Upper lobe of right lung (tissue), 1 donor: Measurements from ENCODE around the gene CDK12. TPM values are rescaled to one million over a fixed set of nuclear protein-coding genes. Genes with fewer than 3 reads are reported as not detected.
"Not testable (repeated sequence)": the region's sequence is repeated elsewhere in the genome, so short reads cannot be mapped to it uniquely, and the experiment has no call there.

Experiments used
- ATAC-seq: fragments of 200-7000 bp; cut with Tn5 transposase; one replicate; pipeline ENCODE4 v1.9.1; 2020; ENCODE audit warnings: mild to moderate bottlenecking, moderate library complexity
- DNase-seq: peaks from one replicate; pipeline ENCODE4 v3.0.0-alpha.2; 2020
- H3K27ac ChIP-seq: fragments of 200-600 bp; one replicate; pipeline ENCODE4 v1.8.0; 2022
- H3K27me3 ChIP-seq: fragments of 200-600 bp; one replicate; pipeline ENCODE4 v1.8.0; 2022; ENCODE audit warnings: mild to moderate bottlenecking
- H3K36me3 ChIP-seq: fragments of 200-600 bp; one replicate; pipeline ENCODE4 v1.8.0; 2022
- H3K4me1 ChIP-seq: fragments of 200-600 bp; one replicate; pipeline ENCODE4 v1.8.0; 2022
- H3K4me3 ChIP-seq: fragments of 200-600 bp; one replicate; pipeline ENCODE4 v1.8.0; 2022; ENCODE audit warnings: mild to moderate bottlenecking
- H3K9me3 ChIP-seq: fragments of 200-600 bp; one replicate; pipeline ENCODE4 v1.8.0; 2022
- CTCF ChIP-seq: fragments of 200-600 bp; IDR thresholded peaks from one replicate; pipeline ENCODE4 v1.8.0; 2022; ENCODE audit warnings: antibody characterized with exemption
- intact Hi-C: fragments of 100-400 bp; cut with DNase I; formaldehyde crosslinking; loops from one replicate; pipeline ENCODE4 v1.11.0; 2022
- total RNA-seq: library from RNA; stranded (reverse); fragmentation: NEBNext Ultra II Directional; extraction: Animal tissue kit (Norgen Biotek cat#: 25700); gene quantifications from one replicate; pipeline ENCODE4 v1.2.1, GENCODE V29; 2021
- donor health status: DM: no; HTN: yes; CAD: no; lungs with severe emphysema.

CDK12 gene
- total RNA-seq, 1 donor from 2014 or later = 53.6 TPM

- Histone ChIP-seq H3K27me3 (no peaks in the 10 kb centered on the region), H3K27ac (no peak overlapping the region), H3K4me3 (no peak overlapping the region), H3K36me3 (peaks cover 46% of the 10 kb centered on the region), H3K4me1 (no peaks in the 10 kb centered on the region), H3K9me3 (no peaks in the 10 kb centered on the region)
- no peak for DNase-seq
- ATAC-seq = no peak
- intact Hi-C loops = no loop called here
- TF ChIP-seq CTCF = no peak
Measured at GRCh38 chr17:39487946-39488345, 26.7 kb downstream of the CDK12 start.

- intact Hi-C loops = not testable (repeated sequence)
- peaks cover 95% of the 10 kb centered on the region for H3K36me3 ChIP-seq
Measured at GRCh38 chr17:39496921-39497320, 35.6 kb downstream of the CDK12 start.

GRCh38 chr17:39507511-39507910 lies 46.2 kb downstream of the CDK12 start:
- intact Hi-C loops = no loop called here
- no peaks in the 10 kb centered on the region for H3K4me1 ChIP-seq
- H3K36me3 ChIP-seq = peaks cover 86% of the 10 kb centered on the region
- TF ChIP-seq CTCF = no peak
- DNase-seq (no peak), ATAC-seq (no peak)
- no peak overlapping the region for H3K4me3 ChIP-seq
- no peaks in the 10 kb centered on the region for H3K9me3 ChIP-seq
- no peak overlapping the region for H3K27ac ChIP-seq
- no peaks in the 10 kb centered on the region for H3K27me3 ChIP-seq

More at GRCh38 chr17:39496921-39497320, 35.6 kb downstream of the CDK12 start:
- not testable (repeated sequence) for ATAC-seq, H3K9me3 ChIP-seq, H3K4me1 ChIP-seq, H3K27ac ChIP-seq, H3K27me3 ChIP-seq, H3K4me3 ChIP-seq, DNase-seq

GRCh38 chr17:39508987-39509386 lies 47.7 kb downstream of the CDK12 start:
- Histone ChIP-seq H3K27ac (no peak overlapping the region), H3K4me1 (no peaks in the 10 kb centered on the region), H3K36me3 (peaks cover 86% of the 10 kb centered on the region), H3K4me3 (no peak overlapping the region), H3K27me3 (no peaks in the 10 kb centered on the region), H3K9me3 (no peaks in the 10 kb centered on the region)
- TF ChIP-seq CTCF = no peak
- intact Hi-C loops = no loop called here
- DNase-seq (no peak), ATAC-seq (no peak)

GRCh38 chr17:39513309-39513708 lies 52.0 kb downstream of the CDK12 start:
- intact Hi-C loops = no loop called here
- no peak for ATAC-seq
- Histone ChIP-seq H3K9me3 (no peaks in the 10 kb centered on the region), H3K4me1 (no peaks in the 10 kb centered on the region), H3K36me3 (peaks cover 97% of the 10 kb centered on the region), H3K27me3 (no peaks in the 10 kb centered on the region), H3K4me3 (no peak overlapping the region), H3K27ac (no peak overlapping the region)
- TF ChIP-seq CTCF = no peak
- no peak for DNase-seq

- ATAC-seq (no peak), DNase-seq (no peak)
- Histone ChIP-seq H3K36me3 (peaks cover 99% of the 10 kb centered on the region), H3K9me3 (no peaks in the 10 kb centered on the region), H3K27ac (no peak overlapping the region), H3K4me3 (no peak overlapping the region), H3K4me1 (no peaks in the 10 kb centered on the region), H3K27me3 (no peaks in the 10 kb centered on the region)
- intact Hi-C loops = no loop called here
- TF ChIP-seq CTCF = no peak
Measured at GRCh38 chr17:39513915-39514314, 52.6 kb downstream of the CDK12 start.
